Lung (tissue), 12 donors: ENCODE measurements around the gene FOLR1. TPM values are rescaled to one million over a fixed set of nuclear protein-coding genes. Genes with fewer than 3 reads are reported as not detected.

Source experiments
- ATAC-seq: fragments of 200-7000 bp; cut with Tn5 transposase; one replicate; pipeline ENCODE4 v1.9.1; 2020; ENCODE audit warnings: moderate number of reproducible peaks; ENCODE audit not compliant: insufficient read depth, low FRiP score
- DNase-seq, 3 donors: peaks; one replicate each; pipeline ENCODE4 v3.0.0-alpha.2; 2013 to 2017
- H3K27ac ChIP-seq, 2 donors: one replicate each; pipeline ENCODE4 v1.5.1; 2013; ENCODE audit warnings: mild to moderate bottlenecking in 2 of 2, moderate library complexity in 2 of 2, control low read depth in 1 of 2, inconsistent platforms in 1 of 2, low read depth in 1 of 2, low read length in 1 of 2
- H3K27me3 ChIP-seq, 3 donors: one replicate each; pipeline ENCODE4 v1.5.1; 2013; ENCODE audit warnings: low read length in 2 of 3; ENCODE audit not compliant: control insufficient read depth in 3 of 3, insufficient read depth in 3 of 3
- H3K36me3 ChIP-seq, 4 donors: one replicate each; pipeline ENCODE4 v1.5.1; 2013; ENCODE audit warnings: low read length in 4 of 4, mild to moderate bottlenecking in 1 of 4, moderate library complexity in 1 of 4; ENCODE audit not compliant: control insufficient read depth in 4 of 4, insufficient read depth in 4 of 4
- H3K4me1 ChIP-seq, 5 donors: one replicate each; pipeline ENCODE4 v1.5.1; 2013; ENCODE audit warnings: low read length in 5 of 5, mild to moderate bottlenecking in 2 of 5, moderate library complexity in 1 of 5; ENCODE audit not compliant: control insufficient read depth in 5 of 5, insufficient read depth in 5 of 5
- H3K4me3 ChIP-seq: one replicate; pipeline ENCODE4 v1.5.1; 2013; ENCODE audit warnings: mild to moderate bottlenecking, control low read depth, moderate library complexity
- H3K9ac ChIP-seq, 2 donors: one replicate each; pipeline ENCODE4 v1.5.1; 2013; ENCODE audit warnings: low read length in 2 of 2, control low read depth in 1 of 2; ENCODE audit not compliant: insufficient read depth in 1 of 2
- H3K9me3 ChIP-seq, 4 donors: one replicate each; pipeline ENCODE4 v1.5.1; 2013; ENCODE audit warnings: low read length in 3 of 4, mild to moderate bottlenecking in 1 of 4, moderate library complexity in 1 of 4; ENCODE audit not compliant: control insufficient read depth in 4 of 4, insufficient read depth in 3 of 4
- WGBS, 2 donors: extraction: QIAGEN DNeasy Blood & Tissue Kit; methylation state at CpG; one replicate each; pipeline ENCODE4 v1.1.7; 2013; 5-methylcytosine and 5-hydroxymethylcytosine counted together
- polyA plus RNA-seq, 2 donors: library from polyadenylated mRNA; stranded (reverse); fragments of 200-250 nt; gene quantifications; one replicate each; pipeline ENCODE4 v1.2.1, GENCODE V29; 2013
- total RNA-seq, 2 donors: library from RNA; depleted of rRNA in 1 of 2; stranded (reverse); fragments of >200 nt in 1 of 2; gene quantifications; one replicate each; pipeline ENCODE4 v1.2.1, GENCODE V29; 2014 to 2021
- TF ChIP-seq, protein P1 (sequence below): IDR thresholded peaks from 2 replicates; pipeline ENCODE4 v1.5.1; 2012; ENCODE audit warnings: mild to moderate bottlenecking; ENCODE audit errors: control extremely low read depth, extremely low read depth
- donor health status: control.
- donor health status: control.
- donor health status: Bipolar disorder and iron deficiency.
- donor health status: healthy.
- donor health status: DM: yes; HTN: yes; CAD: no.

FOLR1 gene
- total and polyA plus RNA-seq, 4 donors: 76.0 to 212 (median 151) TPM

DNA sequence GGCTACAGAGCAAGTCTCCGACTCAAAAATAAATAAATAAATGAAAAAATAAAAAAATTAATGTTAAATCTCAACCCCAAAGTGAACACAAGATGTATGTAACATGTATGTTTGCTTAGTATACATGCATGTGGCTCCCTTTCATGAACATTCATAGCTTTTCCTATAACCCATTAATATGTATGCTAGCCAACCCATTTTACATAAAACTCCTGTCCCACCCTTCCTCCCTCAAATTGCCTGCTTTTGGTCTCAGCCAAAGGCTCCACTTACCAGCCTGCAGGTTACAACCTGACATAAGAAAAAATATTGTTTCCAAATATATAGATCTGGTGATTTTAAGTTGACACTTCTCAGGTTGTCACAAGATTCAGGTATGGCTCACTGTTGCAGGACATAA is 3.7 kb upstream of the FOLR1 start:
- Histone ChIP-seq H3K27ac (no peak overlapping the region), H3K9me3 (no peaks in the 10 kb centered on the region), H3K36me3 (no peaks in the 10 kb centered on the region), H3K4me3 (no peak overlapping the region), H3K27me3 (no peaks in the 10 kb centered on the region), H3K4me1 (peaks cover 0 to 28% (median 23%) of the 10 kb centered on the region in 5 donors), H3K9ac (no peak overlapping the region)
- DNase-seq (no peak), ATAC-seq (no peak)
- 83 to 96% methylated on average over 1 of the region's 1 CpG for WGBS, 2 donors
- TF ChIP-seq, protein P1, sequence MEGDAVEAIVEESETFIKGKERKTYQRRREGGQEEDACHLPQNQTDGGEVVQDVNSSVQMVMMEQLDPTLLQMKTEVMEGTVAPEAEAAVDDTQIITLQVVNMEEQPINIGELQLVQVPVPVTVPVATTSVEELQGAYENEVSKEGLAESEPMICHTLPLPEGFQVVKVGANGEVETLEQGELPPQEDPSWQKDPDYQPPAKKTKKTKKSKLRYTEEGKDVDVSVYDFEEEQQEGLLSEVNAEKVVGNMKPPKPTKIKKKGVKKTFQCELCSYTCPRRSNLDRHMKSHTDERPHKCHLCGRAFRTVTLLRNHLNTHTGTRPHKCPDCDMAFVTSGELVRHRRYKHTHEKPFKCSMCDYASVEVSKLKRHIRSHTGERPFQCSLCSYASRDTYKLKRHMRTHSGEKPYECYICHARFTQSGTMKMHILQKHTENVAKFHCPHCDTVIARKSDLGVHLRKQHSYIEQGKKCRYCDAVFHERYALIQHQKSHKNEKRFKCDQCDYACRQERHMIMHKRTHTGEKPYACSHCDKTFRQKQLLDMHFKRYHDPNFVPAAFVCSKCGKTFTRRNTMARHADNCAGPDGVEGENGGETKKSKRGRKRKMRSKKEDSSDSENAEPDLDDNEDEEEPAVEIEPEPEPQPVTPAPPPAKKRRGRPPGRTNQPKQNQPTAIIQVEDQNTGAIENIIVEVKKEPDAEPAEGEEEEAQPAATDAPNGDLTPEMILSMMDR: no peak

DNA sequence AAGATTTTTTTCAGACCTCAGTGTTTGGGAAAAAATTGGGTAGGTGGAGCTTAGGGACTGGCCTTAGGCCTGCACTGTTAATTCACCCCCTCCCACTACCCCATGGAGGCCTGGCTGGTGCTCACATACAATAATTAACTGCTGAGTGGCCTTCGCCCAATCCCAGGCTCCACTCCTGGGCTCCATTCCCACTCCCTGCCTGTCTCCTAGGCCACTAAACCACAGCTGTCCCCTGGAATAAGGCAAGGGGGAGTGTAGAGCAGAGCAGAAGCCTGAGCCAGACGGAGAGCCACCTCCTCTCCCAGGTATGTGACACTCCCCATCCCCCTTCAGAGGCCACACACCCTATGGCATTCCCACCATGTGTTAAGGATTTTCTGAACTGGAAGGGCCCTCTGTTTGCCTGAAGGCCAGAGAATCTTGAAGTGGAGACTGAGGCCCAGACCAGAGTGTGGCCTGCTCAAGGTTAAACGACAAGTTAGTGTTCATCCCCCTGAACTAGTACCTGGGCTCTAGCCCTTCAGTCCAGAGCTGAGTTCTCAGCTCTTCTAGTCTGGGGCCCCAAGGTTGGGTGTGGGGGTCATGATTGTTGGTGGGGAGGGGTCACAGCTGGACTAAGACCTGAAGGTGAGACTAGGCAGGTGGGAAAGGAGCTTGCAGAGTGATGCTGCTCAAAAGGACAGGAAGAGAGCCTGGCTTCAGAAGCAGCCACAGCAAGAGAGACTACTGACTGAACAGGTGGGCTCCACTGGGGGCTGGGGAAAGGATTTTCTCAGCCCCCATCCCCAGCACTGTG is 2.3 kb upstream of the FOLR1 start:
- H3K27me3 ChIP-seq: no peaks in the 10 kb centered on the region
- H3K9me3 ChIP-seq: no peaks in the 10 kb centered on the region
- H3K4me1 ChIP-seq: peaks cover 0 to 28% (median 23%) of the 10 kb centered on the region in 5 donors
- peak overlapping the region in 1 of 2 donors; percentile 8 for H3K9ac ChIP-seq
- ATAC-seq (peak; percentile 49), DNase-seq (peak; percentile 92 to 98 (median 96))
- peak overlapping the region in 1 of 2 donors; percentile 49 for H3K27ac ChIP-seq
- TF ChIP-seq, protein P1: no peak
- no peaks in the 10 kb centered on the region for H3K36me3 ChIP-seq
- 54 to 85% methylated on average over 3 of the region's 3 CpGs for WGBS, 2 donors
- no peak overlapping the region for H3K4me3 ChIP-seq

DNA sequence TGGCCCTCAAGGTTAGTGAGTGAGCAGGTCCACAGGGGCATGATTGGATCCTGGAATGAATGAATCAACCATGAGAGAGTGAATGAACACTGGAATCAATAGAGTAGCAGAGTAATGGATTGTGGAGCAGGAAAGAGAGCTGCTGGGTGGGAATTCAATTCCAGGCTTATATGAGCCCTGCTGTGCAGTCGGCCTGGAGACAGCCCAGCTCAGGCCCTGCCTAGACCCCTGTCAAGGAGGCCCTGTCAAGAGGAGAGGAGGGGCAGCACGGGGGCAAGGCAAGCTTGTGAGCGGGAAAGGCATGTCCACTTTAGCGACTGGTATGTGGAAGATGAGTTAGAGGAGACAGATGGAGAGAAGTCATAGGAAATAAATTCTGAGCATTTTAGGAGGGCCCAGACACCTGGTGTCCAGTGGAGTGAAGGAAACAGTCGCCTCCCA is 1.3 kb upstream of the FOLR1 start:
- TF ChIP-seq, protein P1: no peak
- peak overlapping the region in 1 of 2 donors; percentile 64 for H3K27ac ChIP-seq
- DNase-seq: peak in 1 of 3 donors; percentile 21
- H3K4me1 ChIP-seq: peaks cover 0 to 28% (median 23%) of the 10 kb centered on the region in 5 donors
- H3K36me3 ChIP-seq: no peaks in the 10 kb centered on the region
- H3K9me3 ChIP-seq: no peaks in the 10 kb centered on the region
- H3K4me3 ChIP-seq: no peak overlapping the region
- no peaks in the 10 kb centered on the region for H3K27me3 ChIP-seq
- H3K9ac ChIP-seq: no peak overlapping the region
- 73 to 82% methylated on average over 5 of the region's 5 CpGs for WGBS, 2 donors
- no peak for ATAC-seq
